ENCODE data around the gene CSPG4.

DNA sequence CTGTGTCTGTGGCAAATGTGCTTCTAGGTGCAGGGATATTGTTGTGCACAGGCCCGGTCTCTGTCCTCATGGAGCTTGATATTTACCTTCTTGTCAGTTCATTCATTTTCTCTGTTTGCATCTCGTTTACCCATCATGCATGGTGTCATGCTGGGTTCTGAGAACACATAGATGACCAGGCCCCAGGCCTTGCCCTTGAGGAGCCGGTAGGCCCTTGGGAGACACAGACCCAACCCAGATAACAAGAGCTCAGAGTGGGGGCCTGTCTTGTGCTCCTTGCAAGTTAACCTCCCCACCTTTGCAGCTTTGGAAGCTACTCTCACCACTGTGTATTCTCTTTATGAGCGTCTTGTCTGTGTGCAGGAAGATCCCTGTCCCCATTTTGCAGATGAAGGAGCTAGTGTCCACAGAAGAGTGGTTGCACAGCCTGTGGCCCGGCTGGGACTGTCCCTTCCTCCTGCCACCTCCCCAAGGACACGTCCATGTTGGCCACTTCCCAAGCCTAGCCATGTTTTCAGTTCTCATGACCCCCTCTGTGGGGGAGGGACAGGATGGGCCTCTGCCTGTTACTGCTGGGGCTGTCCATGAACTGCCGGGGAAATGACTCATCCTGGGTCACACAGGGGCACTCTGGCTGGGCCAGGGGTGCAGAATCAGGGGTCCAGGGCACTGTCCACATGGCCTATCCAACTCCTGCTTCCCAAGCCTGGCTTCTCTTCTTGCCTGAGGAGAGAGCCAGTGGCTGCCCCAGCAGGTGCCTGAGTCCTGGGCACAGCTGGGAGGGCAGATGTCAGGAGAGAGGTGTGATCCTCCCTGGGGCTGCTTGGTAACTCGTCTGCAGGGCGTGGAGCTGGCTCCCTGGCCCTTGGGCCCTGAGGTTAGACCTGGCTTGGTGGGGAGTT is 61.5 kb downstream of the CSPG4 start:
- TF ChIP-seq POLR2AphosphoS5 (IDR thresholded peaks at IDR 0.05; ENCODE audit: low read depth) = no peak
- TF ChIP-seq, protein P1, sequence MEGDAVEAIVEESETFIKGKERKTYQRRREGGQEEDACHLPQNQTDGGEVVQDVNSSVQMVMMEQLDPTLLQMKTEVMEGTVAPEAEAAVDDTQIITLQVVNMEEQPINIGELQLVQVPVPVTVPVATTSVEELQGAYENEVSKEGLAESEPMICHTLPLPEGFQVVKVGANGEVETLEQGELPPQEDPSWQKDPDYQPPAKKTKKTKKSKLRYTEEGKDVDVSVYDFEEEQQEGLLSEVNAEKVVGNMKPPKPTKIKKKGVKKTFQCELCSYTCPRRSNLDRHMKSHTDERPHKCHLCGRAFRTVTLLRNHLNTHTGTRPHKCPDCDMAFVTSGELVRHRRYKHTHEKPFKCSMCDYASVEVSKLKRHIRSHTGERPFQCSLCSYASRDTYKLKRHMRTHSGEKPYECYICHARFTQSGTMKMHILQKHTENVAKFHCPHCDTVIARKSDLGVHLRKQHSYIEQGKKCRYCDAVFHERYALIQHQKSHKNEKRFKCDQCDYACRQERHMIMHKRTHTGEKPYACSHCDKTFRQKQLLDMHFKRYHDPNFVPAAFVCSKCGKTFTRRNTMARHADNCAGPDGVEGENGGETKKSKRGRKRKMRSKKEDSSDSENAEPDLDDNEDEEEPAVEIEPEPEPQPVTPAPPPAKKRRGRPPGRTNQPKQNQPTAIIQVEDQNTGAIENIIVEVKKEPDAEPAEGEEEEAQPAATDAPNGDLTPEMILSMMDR (IDR thresholded peaks at IDR 0.05; ENCODE audit: insufficient read depth, low read length) = no peak
